Measurements from ENCODE around the gene XRCC3. TPM values are rescaled to one million over a fixed set of nuclear protein-coding genes. Genes with fewer than 3 reads are reported as not detected.

XRCC3 gene
- total and polyA plus RNA-seq, 2 experiments from 2014 or later, result 4.0 to 20.3 TPM

DNA sequence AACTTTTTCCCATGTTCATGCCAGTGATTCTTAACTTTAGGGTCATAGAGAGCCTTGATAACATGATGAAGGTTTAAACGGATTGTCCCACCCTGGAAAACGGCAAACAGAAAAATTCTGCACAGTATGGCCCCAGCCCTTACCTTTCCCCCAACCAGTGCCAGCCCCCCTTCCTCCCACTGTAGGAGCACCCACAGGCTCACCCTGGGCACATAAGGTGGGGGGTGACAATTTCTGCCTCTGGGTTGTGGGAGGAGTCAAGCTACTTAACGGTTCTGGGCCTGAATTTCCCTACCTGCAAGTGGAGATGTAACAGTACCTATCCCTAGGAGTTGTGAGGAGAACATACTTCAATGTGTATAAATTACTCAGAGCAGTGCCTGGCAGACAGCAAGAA, 18.0 kb downstream of the XRCC3 start:
- H3K9ac ChIP-seq, result 0 out of 2 replicates have a peak overlapping the region, but pooled peaks have one; percentile 24
- no peaks in the 10 kb centered on the region for H3K27me3 ChIP-seq (replicated peaks; ENCODE audit: insufficient read depth)
- peaks cover 48% of the 10 kb centered on the region for H3K36me3 ChIP-seq (ENCODE audit: low read depth)
- peaks cover 78% of the 10 kb centered on the region for H3K79me2 ChIP-seq (ENCODE audit: insufficient read depth)
- no peak overlapping the region for H3K4me2 ChIP-seq (ENCODE audit: unreplicated experiment)
- no peak for DNase-seq
- H3F3A ChIP-seq (ENCODE audit: insufficient read depth), result 0 out of 2 replicates have a peak, but pooled peaks cover 6% of the 10 kb centered on the region
- WGBS, 2 experiments (ENCODE audit: low coverage in 1 of 2, low lambda C conversion rate in 2 of 2, missing lambda C conversion rate in 2 of 2), result 35 to 36% methylated on average over 3 of the region's 3 CpGs
- no peaks in the 10 kb centered on the region for H3K9me3 ChIP-seq (ENCODE audit: low read depth)
- H3K27ac ChIP-seq, result peak overlapping the region; percentile 26; the same call in 1 of the 2 replicates
- H3K4me1 ChIP-seq (ENCODE audit: insufficient read depth), result no peaks in the 10 kb centered on the region
- in situ Hi-C loops (cut with MboI), result no loop called here
- H4K20me1 ChIP-seq (ENCODE audit: insufficient read depth), result no peaks in the 10 kb centered on the region
- no peak for TF ChIP-seq EZH2 (IDR thresholded peaks at IDR 0.05; ENCODE audit: insufficient read depth, poor library complexity, severe bottlenecking)
- TF ChIP-seq EZH2phosphoT487 (IDR thresholded peaks at IDR 0.05; ENCODE audit: insufficient read depth, low read depth), result no peak
- no peak overlapping the region for H2AFZ ChIP-seq
- H3K4me3 ChIP-seq, result no peak overlapping the region
- H3K9me2 ChIP-seq (ENCODE audit: insufficient read depth), result no peaks in the 10 kb centered on the region

DNA sequence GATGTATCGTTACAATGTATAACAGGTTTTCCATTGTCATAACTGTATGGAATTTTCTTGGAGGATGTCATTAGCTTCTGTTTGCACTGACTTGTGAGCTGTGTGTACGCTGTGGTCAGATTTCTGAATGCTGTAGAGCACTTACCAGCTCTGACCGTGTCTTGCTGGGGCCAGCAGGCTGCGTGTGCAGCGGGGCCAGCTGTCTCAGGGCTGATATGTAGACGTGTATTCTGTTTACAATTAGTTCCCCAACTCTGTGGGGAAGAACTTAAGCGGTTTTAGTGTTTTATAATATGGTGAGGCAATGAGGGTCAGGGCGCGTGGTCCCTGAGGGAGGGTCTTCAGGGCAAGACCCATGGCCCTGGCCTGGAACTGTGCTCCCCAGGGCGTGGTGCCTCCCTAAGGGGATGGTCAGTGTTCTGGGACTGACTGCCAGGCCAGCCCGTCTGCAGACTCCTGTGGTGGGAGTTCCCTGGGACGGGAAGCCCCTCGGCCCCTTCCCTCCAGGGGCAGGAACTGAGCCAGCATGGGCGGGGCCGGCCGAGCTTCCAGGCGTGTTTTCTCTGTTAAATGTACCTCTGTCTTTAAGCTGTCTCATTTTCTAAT, 18.7 kb downstream of the XRCC3 start:
- 41 to 45% methylated on average over 17 of the region's 17 CpGs for WGBS, 2 experiments (ENCODE audit: low coverage in 1 of 2, low lambda C conversion rate in 2 of 2, missing lambda C conversion rate in 2 of 2)
- in situ Hi-C loops (cut with MboI), result no loop called here

DNA sequence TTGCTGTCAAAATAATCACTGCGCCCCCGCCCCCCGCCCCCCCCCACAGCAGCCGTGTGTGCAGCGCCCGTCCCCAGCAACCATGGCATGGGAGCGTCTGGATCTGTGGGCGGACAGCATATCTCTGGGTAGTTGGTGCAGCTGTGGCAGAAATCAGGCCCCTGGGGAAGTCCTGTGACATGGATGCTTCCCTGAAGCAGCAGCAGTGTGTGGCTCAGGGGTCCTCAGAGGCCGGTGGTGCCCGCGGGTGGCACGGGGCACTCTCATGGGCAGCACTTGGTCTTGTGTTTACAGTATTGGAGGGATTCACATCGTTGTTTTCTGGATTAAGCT, 19.2 kb downstream of the XRCC3 start:
- Histone ChIP-seq H3K4me1 (ENCODE audit: insufficient read depth) (no peaks in the 10 kb centered on the region), H3K9me3 (ENCODE audit: low read depth) (no peaks in the 10 kb centered on the region), H3K9ac (peak overlapping the region; percentile 24; the same call in 1 of the 2 replicates), H3K36me3 (ENCODE audit: low read depth) (peaks cover 44% of the 10 kb centered on the region), H3K79me2 (ENCODE audit: insufficient read depth) (peaks cover 86% of the 10 kb centered on the region), H3K9me2 (ENCODE audit: insufficient read depth) (no peaks in the 10 kb centered on the region), H3F3A (ENCODE audit: insufficient read depth) (peaks cover 12% of the 10 kb centered on the region; the same call in 1 of the 2 replicates), H4K20me1 (ENCODE audit: insufficient read depth) (no peaks in the 10 kb centered on the region), H3K27me3 (replicated peaks; ENCODE audit: insufficient read depth) (no peaks in the 10 kb centered on the region), H3K27ac (0 out of 2 replicates have a peak overlapping the region, but pooled peaks have one; percentile 12), H3K4me2 (ENCODE audit: unreplicated experiment) (no peak overlapping the region), H2AFZ (no peak overlapping the region), H3K4me3 (no peak overlapping the region)
- in situ Hi-C loops (cut with MboI), result no loop called here
- no peak for DNase-seq
- TF ChIP-seq EZH2phosphoT487 (IDR thresholded peaks at IDR 0.05; ENCODE audit: insufficient read depth, low read depth) (no peak), EZH2 (IDR thresholded peaks at IDR 0.05; ENCODE audit: insufficient read depth, poor library complexity, severe bottlenecking) (no peak)
- WGBS, 2 experiments (ENCODE audit: low coverage in 1 of 2, low lambda C conversion rate in 2 of 2, missing lambda C conversion rate in 2 of 2), result 35 to 41% methylated on average over 8 to 12 of the region's 13 CpGs

More for the DNA sequence above, 18.7 kb downstream of the XRCC3 start:
- peak overlapping the region; percentile 24; the same call in 1 of the 2 replicates for H3K9ac ChIP-seq
- peak overlapping the region; percentile 26; the same call in 1 of the 2 replicates for H3K27ac ChIP-seq
- no peaks in the 10 kb centered on the region for H3K9me2 ChIP-seq (ENCODE audit: insufficient read depth)
- H3K27me3 ChIP-seq (replicated peaks; ENCODE audit: insufficient read depth), result no peaks in the 10 kb centered on the region
- H3F3A ChIP-seq (ENCODE audit: insufficient read depth), result peaks cover 12% of the 10 kb centered on the region; the same call in 1 of the 2 replicates
- H4K20me1 ChIP-seq (ENCODE audit: insufficient read depth), result no peaks in the 10 kb centered on the region
- no peak for TF ChIP-seq EZH2phosphoT487 (IDR thresholded peaks at IDR 0.05; ENCODE audit: insufficient read depth, low read depth)
- TF ChIP-seq EZH2 (IDR thresholded peaks at IDR 0.05; ENCODE audit: insufficient read depth, poor library complexity, severe bottlenecking), result no peak
- peak; percentile 39 for DNase-seq
- no peak overlapping the region for H3K4me3 ChIP-seq
- H3K79me2 ChIP-seq (ENCODE audit: insufficient read depth), result peaks cover 81% of the 10 kb centered on the region
- H3K4me2 ChIP-seq (ENCODE audit: unreplicated experiment), result no peak overlapping the region
- H3K4me1 ChIP-seq (ENCODE audit: insufficient read depth), result no peaks in the 10 kb centered on the region
- no peak overlapping the region for H2AFZ ChIP-seq
- peaks cover 49% of the 10 kb centered on the region for H3K36me3 ChIP-seq (ENCODE audit: low read depth)
- H3K9me3 ChIP-seq (ENCODE audit: low read depth), result no peaks in the 10 kb centered on the region

DNA sequence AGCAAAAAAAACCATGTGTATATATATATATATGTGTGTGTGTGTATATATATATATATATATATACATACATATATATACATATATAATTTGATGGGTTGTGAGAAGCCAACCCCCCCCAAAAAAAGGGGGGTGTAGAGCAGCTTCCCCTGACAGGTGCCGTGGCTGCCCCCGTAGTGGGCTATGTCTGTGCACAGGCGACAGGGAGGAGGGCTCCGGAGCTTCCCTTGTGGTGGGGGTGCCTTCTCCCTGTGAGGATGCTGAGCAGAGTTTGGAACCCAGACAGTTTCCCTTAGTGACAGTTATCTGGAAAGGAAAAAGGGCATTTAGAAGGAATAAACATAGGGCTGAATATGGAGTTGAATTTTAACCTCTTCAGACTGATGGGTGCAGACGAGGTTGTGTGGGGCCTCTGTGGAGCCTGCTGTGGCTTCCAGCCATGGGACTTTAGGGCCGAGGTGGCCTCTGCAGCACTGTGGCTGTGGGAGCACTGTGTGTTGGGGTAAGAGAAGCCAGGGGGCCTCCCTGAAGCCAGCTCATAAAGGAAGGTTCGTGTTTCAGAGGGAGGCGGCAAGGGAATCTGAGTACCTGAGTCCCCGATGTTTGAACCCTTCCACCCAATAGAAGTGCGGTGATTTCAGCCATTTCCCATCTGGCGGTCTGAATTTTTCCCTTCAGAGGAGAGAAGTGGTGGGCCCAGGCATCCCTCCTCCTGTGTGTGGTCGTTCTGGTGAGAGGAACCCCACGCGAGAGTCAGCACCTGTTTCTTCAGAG, 19.8 kb downstream of the XRCC3 start:
- Histone ChIP-seq H4K20me1 (ENCODE audit: insufficient read depth) (no peaks in the 10 kb centered on the region), H3K4me3 (no peak overlapping the region), H3K9me2 (ENCODE audit: insufficient read depth) (no peaks in the 10 kb centered on the region), H3K4me1 (ENCODE audit: insufficient read depth) (no peaks in the 10 kb centered on the region), H3K4me2 (ENCODE audit: unreplicated experiment) (no peak overlapping the region), H3K79me2 (ENCODE audit: insufficient read depth) (peaks cover 92% of the 10 kb centered on the region), H3K27me3 (replicated peaks; ENCODE audit: insufficient read depth) (no peaks in the 10 kb centered on the region), H2AFZ (no peak overlapping the region), H3K36me3 (ENCODE audit: low read depth) (peaks cover 47% of the 10 kb centered on the region), H3K9ac (no peak overlapping the region), H3K9me3 (ENCODE audit: low read depth) (no peaks in the 10 kb centered on the region), H3F3A (ENCODE audit: insufficient read depth) (peaks cover 12% of the 10 kb centered on the region; the same call in 1 of the 2 replicates), H3K27ac (no peak overlapping the region)
- DNase-seq, result no peak
- TF ChIP-seq EZH2 (IDR thresholded peaks at IDR 0.05; ENCODE audit: insufficient read depth, poor library complexity, severe bottlenecking), result no peak
- TF ChIP-seq EZH2phosphoT487 (IDR thresholded peaks at IDR 0.05; ENCODE audit: insufficient read depth, low read depth), result no peak
- WGBS, 2 experiments (ENCODE audit: low coverage in 1 of 2, low lambda C conversion rate in 2 of 2, missing lambda C conversion rate in 2 of 2), result 74 to 78% methylated on average over 10 to 14 of the region's 14 CpGs
- in situ Hi-C loops (cut with MboI), result no loop called here
